LNCaP clone FGC (cell line): Measurements from ENCODE around the gene MAPK4.

ENCODE experiments used
- DNase-seq: peaks from one replicate; pipeline ENCODE4 v3.0.0-alpha.2; 2011; ENCODE audit warnings: low read depth
- H3K4me3 ChIP-seq: 2 replicates; pipeline ENCODE4 v1.5.1; 2011; ENCODE audit warnings: mild to moderate bottlenecking, low read depth, low read length, control low read depth
- CTCF ChIP-seq: IDR thresholded peaks from 2 replicates; pipeline ENCODE4 v1.5.1; 2012; ENCODE audit warnings: mild to moderate bottlenecking; ENCODE audit not compliant: control insufficient read depth, insufficient read depth; ENCODE audit errors: extremely low read depth

Gene MAPK4

DNA sequence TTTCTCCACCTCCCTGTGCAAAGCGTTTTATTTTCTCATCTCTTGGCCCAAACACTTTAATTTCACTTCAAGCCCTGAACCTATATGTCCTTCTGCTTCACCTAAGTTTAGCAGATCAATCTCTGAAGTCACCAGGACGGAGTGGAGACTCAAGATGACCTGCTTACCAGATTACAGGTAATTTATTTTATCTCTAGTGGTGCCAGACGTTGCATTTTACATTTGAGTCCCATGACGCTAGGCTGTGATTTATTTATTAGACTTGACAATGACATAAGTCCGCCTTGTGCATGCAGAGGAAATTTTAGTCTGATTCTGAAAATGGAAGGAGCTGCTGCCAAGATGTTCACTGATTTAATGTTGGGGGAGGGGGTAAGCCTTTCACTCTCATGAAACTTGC is 186.1 kb downstream of the MAPK4 start:
- no peak for DNase-seq
- no peak overlapping the region for H3K4me3 ChIP-seq
- no peak for TF ChIP-seq CTCF

GRCh38 chr18:50747849-50748242 is 188.0 kb downstream of the MAPK4 start:
- H3K4me3 ChIP-seq = no peak overlapping the region
- DNase-seq = no peak
- no peak for TF ChIP-seq CTCF

GRCh38 chr18:50748243-50749229 is 188.6 kb downstream of the MAPK4 start:
- DNase-seq = no peak
- H3K4me3 ChIP-seq = no peak overlapping the region
- TF ChIP-seq CTCF = no peak

- no peak for DNase-seq
- no peak overlapping the region for H3K4me3 ChIP-seq
- no peak for TF ChIP-seq CTCF
Measured at GRCh38 chr18:50749421-50749820, 189.5 kb downstream of the MAPK4 start.

- DNase-seq = no peak
- no peak for TF ChIP-seq CTCF
Measured at GRCh38 chr18:50749945-50750344, 190.1 kb downstream of the MAPK4 start.

DNA sequence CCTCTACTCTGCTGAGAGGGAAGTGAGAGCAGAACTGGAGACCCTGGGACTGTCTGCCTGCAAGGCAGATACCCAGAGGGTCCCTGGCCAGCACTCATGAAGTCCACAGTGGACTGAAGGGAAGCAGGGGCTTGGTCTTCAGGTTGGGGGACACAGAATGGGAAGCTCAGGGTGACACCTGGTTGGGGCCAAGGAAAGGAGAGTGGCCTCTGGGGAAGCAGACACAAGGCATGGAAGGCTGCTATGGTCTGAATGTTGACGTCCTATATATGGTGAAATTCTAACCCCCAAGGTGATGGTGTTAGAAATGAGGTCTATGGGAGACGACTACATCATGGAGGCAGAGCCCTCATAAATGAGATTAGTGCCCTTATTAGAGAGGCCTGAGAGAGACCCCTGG is 190.7 kb downstream of the MAPK4 start:
- no peak overlapping the region for H3K4me3 ChIP-seq
- DNase-seq = no peak
- TF ChIP-seq CTCF = no peak

More at GRCh38 chr18:50749945-50750344, 190.1 kb downstream of the MAPK4 start:
- H3K4me3 ChIP-seq = no peak overlapping the region
